HG02973 (cell line): ENCODE results near the gene PGRMC2.

Source experiments
- ATAC-seq: cut with Tn5 transposase; IDR thresholded peaks from one replicate; pipeline ENCODE4 v1.9.1; 2021; ENCODE audit warnings: moderate library complexity; ENCODE audit not compliant: unreplicated experiment

PGRMC2 gene

GRCh38 chr4:128225148-128225547 lies 62.5 kb downstream of the PGRMC2 start:
- ATAC-seq = no peak

GRCh38 chr4:128221586-128221985 lies 66.0 kb downstream of the PGRMC2 start:
- ATAC-seq = no peak

- ATAC-seq = peak; percentile 86
Observed at GRCh38 chr4:128220286-128221235, 67.1 kb downstream of the PGRMC2 start.
